Gastrocnemius medialis (tissue), 4 donors: Measurements from ENCODE around the gene ANO3. TPM values are rescaled to one million over a fixed set of nuclear protein-coding genes. Genes with fewer than 3 reads are reported as not detected.

ENCODE experiments used
- ATAC-seq, 2 donors: fragments of 150-250 bp; one replicate each; pipeline ENCODE4 v1.9.1; 2016
- DNase-seq, 2 donors: peaks; one replicate each; pipeline ENCODE4 v3.0.0-alpha.2; 2019
- H3K27ac ChIP-seq, 4 donors: fragments of 200-600 bp; sonication (generic); 1 replicate in 1 of 4; 2 replicates in 3 of 4; pipeline ENCODE4 v1.5.1; 2016 to 2018; ENCODE audit warnings: mild to moderate bottlenecking in 2 of 4, moderate library complexity in 1 of 4
- H3K27me3 ChIP-seq, 3 donors: fragments of 200-600 bp; sonication (generic) in 2 of 3; 1 replicate in 1 of 3; 2 replicates in 2 of 3; pipeline versions ENCODE4 v1.5.1 to v1.6.0; 2016 to 2019; ENCODE audit warnings: mild to moderate bottlenecking in 1 of 3, moderate library complexity in 1 of 3
- H3K36me3 ChIP-seq, 2 donors: fragments of 200-600 bp; sonication (generic) in 1 of 2; one replicate each; pipeline ENCODE4 v1.5.1; 2017 to 2018
- H3K4me1 ChIP-seq, 2 donors: fragments of 200-600 bp; sonication (generic) in 1 of 2; one replicate each; pipeline ENCODE4 v1.5.1; 2016 to 2017; ENCODE audit warnings: mild to moderate bottlenecking in 2 of 2
- H3K4me3 ChIP-seq, 4 donors: fragments of 200-600 bp; sonication (generic) in 3 of 4; 1 replicate in 1 of 4; 2 replicates in 3 of 4; pipeline ENCODE4 v1.5.1; 2016 to 2019; ENCODE audit warnings: mild to moderate bottlenecking in 2 of 4
- H3K9me3 ChIP-seq, 3 donors: fragments of 200-600 bp; sonication (generic) in 2 of 3; 1 replicate in 1 of 3; 2 replicates in 2 of 3; pipeline ENCODE4 v1.5.1; 2016 to 2019
- CTCF ChIP-seq, 5 experiments: fragments of 450-650 bp in 3 of 5; fragments of 200-600 bp in 2 of 5; sonication (generic) in 2 of 5; IDR thresholded peaks in 4 of 5; conservative IDR thresholded peaks in 1 of 5; 1 replicate in 4 of 5; 2 replicates in 1 of 5; pipeline ENCODE4 v1.5.1; 2016 to 2019; ENCODE audit warnings: antibody characterized with exemption in 5 of 5, mild to moderate bottlenecking in 3 of 5, moderate library complexity in 3 of 5
- POLR2A ChIP-seq, 2 donors: fragments of 450-650 bp; IDR thresholded peaks; one replicate each; pipeline ENCODE4 v1.6.1; 2017; ENCODE audit warnings: antibody characterized with exemption in 2 of 2, mild to moderate bottlenecking in 2 of 2, moderate library complexity in 2 of 2
- in situ Hi-C, 4 donors: fragments of 200-750 bp; cut with MboI; loops; one replicate each; pipeline versions ENCODE4 v1.15.0 to v1.8.0; 2017; ENCODE audit warnings: low sequenced_read_pairs in 4 of 4
- intact Hi-C: fragments of 100-400 bp; cut with DNase I; formaldehyde crosslinking; loops from one replicate; pipeline ENCODE4 v1.15.1; 2023; ENCODE audit warnings: low total_unique reads
- total RNA-seq, 4 donors: library from RNA; depleted of rRNA; stranded (reverse); fragments of >200 nt; gene quantifications; one replicate each; pipeline versions ENCODE4 v1.1.0 to v1.2.3, GENCODE V29; 2016

The ANO3 gene
- total RNA-seq, 4 donors from 2014 or later: 0.05 TPM; not detected in 3

GRCh38 chr11:26613759-26614158 is 281.8 kb downstream of the ANO3 start:
- no peak for ATAC-seq
- no peak for DNase-seq
- TF ChIP-seq POLR2A (IDR thresholded peaks at IDR 0.05): no peak
- H3K27ac ChIP-seq: no peak overlapping the region
- no peaks in the 10 kb centered on the region for H3K27me3 ChIP-seq
- intact Hi-C loops: no loop called here
- in situ Hi-C loops: no loop called here
- H3K9me3 ChIP-seq: no peaks in the 10 kb centered on the region
- H3K4me3 ChIP-seq: no peak overlapping the region
- H3K36me3 ChIP-seq: no peaks in the 10 kb centered on the region
- no peaks in the 10 kb centered on the region for H3K4me1 ChIP-seq

DNA sequence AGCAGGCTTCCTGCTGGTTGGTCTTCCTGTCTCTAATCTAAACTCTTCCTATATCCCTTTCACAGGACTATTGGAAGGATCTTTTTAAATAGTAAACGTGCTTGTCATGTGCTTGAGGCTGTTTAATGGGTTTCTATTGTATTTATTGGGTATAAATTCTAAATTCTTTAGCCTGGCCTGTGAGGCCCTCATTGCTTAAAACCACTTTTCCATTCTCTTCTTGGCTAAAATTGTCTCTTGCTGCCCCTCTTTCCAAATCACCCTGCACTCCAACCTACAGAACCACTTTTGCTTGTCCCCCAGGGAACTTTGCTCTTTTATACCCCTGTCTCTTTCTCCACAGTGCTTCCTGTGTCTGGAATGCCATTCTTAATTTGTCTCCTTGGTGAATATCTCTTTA is 286.5 kb downstream of the ANO3 start:
- H3K36me3 ChIP-seq: no peaks in the 10 kb centered on the region
- H3K9me3 ChIP-seq: no peaks in the 10 kb centered on the region
- H3K27ac ChIP-seq: no peak overlapping the region
- TF ChIP-seq POLR2A (IDR thresholded peaks at IDR 0.05) (no peak), CTCF (IDR thresholded peaks at IDR 0.05 in 4 of 5, conservative IDR thresholded peaks at IDR 0.05 in 1 of 5) (no peak)
- in situ Hi-C loops: no loop called here
- no peaks in the 10 kb centered on the region for H3K27me3 ChIP-seq
- no peak overlapping the region for H3K4me3 ChIP-seq
- intact Hi-C loops: no loop called here
- H3K4me1 ChIP-seq: no peaks in the 10 kb centered on the region
- DNase-seq (no peak), ATAC-seq (no peak)

GRCh38 chr11:26620282-26621045 is 288.5 kb downstream of the ANO3 start:
- intact Hi-C loops: no loop called here

GRCh38 chr11:26621132-26621531 is 289.2 kb downstream of the ANO3 start:
- no peaks in the 10 kb centered on the region for H3K27me3 ChIP-seq
- TF ChIP-seq CTCF (IDR thresholded peaks at IDR 0.05 in 4 of 5, conservative IDR thresholded peaks at IDR 0.05 in 1 of 5) (no peak), POLR2A (IDR thresholded peaks at IDR 0.05) (no peak)
- DNase-seq: no peak
- H3K27ac ChIP-seq: no peak overlapping the region
- no peaks in the 10 kb centered on the region for H3K9me3 ChIP-seq
- no peak overlapping the region for H3K4me3 ChIP-seq
- intact Hi-C loops: no loop called here
- no peaks in the 10 kb centered on the region for H3K36me3 ChIP-seq
- in situ Hi-C loops: no loop called here
- ATAC-seq: no peak
- H3K4me1 ChIP-seq: no peaks in the 10 kb centered on the region

More at GRCh38 chr11:26620282-26621045, 288.5 kb downstream of the ANO3 start:
- Histone ChIP-seq H3K4me1 (no peaks in the 10 kb centered on the region), H3K9me3 (no peaks in the 10 kb centered on the region), H3K27ac (no peak overlapping the region), H3K4me3 (no peak overlapping the region), H3K27me3 (no peaks in the 10 kb centered on the region), H3K36me3 (no peaks in the 10 kb centered on the region)
- in situ Hi-C loops: no loop called here
- TF ChIP-seq POLR2A (IDR thresholded peaks at IDR 0.05) (no peak), CTCF (IDR thresholded peaks at IDR 0.05 in 4 of 5, conservative IDR thresholded peaks at IDR 0.05 in 1 of 5) (no peak)
- DNase-seq: no peak
- ATAC-seq: no peak

DNA sequence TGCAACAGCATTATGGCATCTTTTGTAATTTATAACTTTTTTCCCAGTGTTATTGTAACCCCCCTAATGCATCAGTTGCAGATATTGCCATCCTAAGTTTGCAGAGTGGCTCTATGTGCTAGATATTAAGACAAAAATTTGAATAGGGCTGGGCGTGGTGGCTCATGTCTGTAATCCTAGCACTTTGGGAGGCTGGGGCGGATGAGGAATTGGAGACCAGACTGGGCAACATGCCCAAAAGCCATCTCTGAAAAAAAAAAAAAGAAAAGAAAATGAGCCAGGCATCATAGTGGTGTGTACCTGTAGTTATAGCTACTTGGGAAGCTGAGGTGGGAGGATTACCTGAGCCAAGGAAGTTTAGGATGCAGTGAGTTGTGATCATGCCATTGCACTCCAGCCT is 290.3 kb downstream of the ANO3 start:
- Histone ChIP-seq H3K4me3 (no peak overlapping the region), H3K36me3 (no peaks in the 10 kb centered on the region), H3K9me3 (no peaks in the 10 kb centered on the region), H3K27ac (no peak overlapping the region), H3K4me1 (no peaks in the 10 kb centered on the region), H3K27me3 (no peaks in the 10 kb centered on the region)
- intact Hi-C loops (no loop called here), in situ Hi-C loops (no loop called here)
- DNase-seq (no peak), ATAC-seq (no peak)
- TF ChIP-seq POLR2A (IDR thresholded peaks at IDR 0.05): no peak
- TF ChIP-seq CTCF (IDR thresholded peaks at IDR 0.05 in 4 of 5, conservative IDR thresholded peaks at IDR 0.05 in 1 of 5): no peak
